Astrocyte of the spinal cord (primary cell): ENCODE results near the gene TENM4.
A peak's percentile ranks its signal among the peaks of the same experiment; 100 is the strongest.

Experiments
- DNase-seq: peaks from one replicate; pipeline ENCODE4 v3.0.0; 2011; ENCODE audit warnings: low read depth, low spot score
- H3K4me3 ChIP-seq: 2 replicates; pipeline ENCODE4 v1.5.1; 2011; ENCODE audit warnings: low read depth, mild to moderate bottlenecking, low read length, moderate library complexity
- in situ Hi-C: cut with HindIII; loops from 2 replicates; pipeline ENCODE4 v1.10.0; 2017; ENCODE audit warnings: low sequenced_read_pairs
- TF ChIP-seq, protein P1 (sequence below): IDR thresholded peaks from 2 replicates; pipeline ENCODE4 v1.5.1; 2012; ENCODE audit warnings: low read depth, mild to moderate bottlenecking, low read length, inconsistent platforms

TENM4 gene

GRCh38 chr11:79007771-79008402 lies 432.9 kb downstream of the TENM4 start:
- TF ChIP-seq, protein P1, sequence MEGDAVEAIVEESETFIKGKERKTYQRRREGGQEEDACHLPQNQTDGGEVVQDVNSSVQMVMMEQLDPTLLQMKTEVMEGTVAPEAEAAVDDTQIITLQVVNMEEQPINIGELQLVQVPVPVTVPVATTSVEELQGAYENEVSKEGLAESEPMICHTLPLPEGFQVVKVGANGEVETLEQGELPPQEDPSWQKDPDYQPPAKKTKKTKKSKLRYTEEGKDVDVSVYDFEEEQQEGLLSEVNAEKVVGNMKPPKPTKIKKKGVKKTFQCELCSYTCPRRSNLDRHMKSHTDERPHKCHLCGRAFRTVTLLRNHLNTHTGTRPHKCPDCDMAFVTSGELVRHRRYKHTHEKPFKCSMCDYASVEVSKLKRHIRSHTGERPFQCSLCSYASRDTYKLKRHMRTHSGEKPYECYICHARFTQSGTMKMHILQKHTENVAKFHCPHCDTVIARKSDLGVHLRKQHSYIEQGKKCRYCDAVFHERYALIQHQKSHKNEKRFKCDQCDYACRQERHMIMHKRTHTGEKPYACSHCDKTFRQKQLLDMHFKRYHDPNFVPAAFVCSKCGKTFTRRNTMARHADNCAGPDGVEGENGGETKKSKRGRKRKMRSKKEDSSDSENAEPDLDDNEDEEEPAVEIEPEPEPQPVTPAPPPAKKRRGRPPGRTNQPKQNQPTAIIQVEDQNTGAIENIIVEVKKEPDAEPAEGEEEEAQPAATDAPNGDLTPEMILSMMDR, result no peak
- DNase-seq, result peak; percentile 51
- H3K4me3 ChIP-seq, result no peak overlapping the region
- in situ Hi-C loops, result no loop called here

GRCh38 chr11:79006854-79007253 lies 434.0 kb downstream of the TENM4 start:
- in situ Hi-C loops, result no loop called here
- no peak overlapping the region for H3K4me3 ChIP-seq
- TF ChIP-seq, protein P1, result no peak
- DNase-seq, result no peak

DNA sequence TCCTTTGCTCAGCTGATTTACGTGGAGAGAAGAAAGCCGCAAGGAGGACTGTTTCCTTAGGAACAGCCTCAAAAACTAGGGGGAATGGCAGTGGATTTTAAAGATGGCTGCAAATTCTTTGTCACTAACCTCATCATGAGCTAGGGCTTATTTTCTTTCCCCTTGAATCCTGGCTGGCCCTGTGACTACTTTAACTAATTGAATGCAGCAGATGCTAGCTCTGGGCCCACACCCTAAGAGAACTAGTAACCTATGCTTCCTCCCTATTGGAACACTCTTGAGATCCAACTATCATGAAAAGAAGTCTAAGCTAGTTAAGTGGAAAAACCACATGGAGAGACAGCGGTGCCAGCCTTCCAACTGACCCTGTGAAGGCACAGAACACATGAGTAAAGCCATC lies 444.8 kb downstream of the TENM4 start:
- no peak for DNase-seq
- H3K4me3 ChIP-seq, result no peak overlapping the region
- in situ Hi-C loops, result no loop called here
- TF ChIP-seq, protein P1, result no peak

GRCh38 chr11:78995171-78995570 lies 445.7 kb downstream of the TENM4 start:
- no peak for DNase-seq
- H3K4me3 ChIP-seq, result no peak overlapping the region
- in situ Hi-C loops, result no loop called here
- TF ChIP-seq, protein P1, result no peak

DNA sequence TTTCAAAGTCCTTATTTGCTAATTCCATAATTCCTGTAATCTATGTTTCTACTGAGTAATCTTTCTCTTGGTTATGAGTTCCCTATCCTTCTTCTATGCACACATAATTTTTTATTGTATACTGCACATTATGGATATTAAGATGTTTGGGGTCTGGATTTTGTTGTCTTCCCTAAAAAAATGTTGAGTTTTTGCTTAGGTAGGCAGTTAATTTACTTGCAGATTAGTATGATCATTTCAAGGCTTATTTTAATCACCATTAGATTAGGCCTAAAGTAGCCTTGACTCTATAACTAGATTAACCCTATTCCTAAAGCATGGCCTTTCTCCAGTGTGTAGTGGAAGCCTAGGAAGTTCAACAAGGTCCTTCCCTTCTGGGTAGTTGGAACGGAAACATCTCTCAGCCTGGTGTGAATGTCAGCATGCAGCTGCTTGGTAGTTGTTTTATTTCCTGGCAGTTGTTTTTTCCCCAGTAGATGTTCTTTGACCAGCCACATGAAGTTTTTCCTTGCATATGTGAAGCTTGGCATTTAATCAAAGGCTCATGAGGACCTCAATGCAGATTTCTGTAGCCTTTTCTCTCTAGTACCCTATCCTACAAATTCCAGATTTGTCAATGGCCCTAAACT lies 446.9 kb downstream of the TENM4 start:
- no peak for DNase-seq
- in situ Hi-C loops, result no loop called here
- TF ChIP-seq, protein P1, result no peak
- no peak overlapping the region for H3K4me3 ChIP-seq

- no peak for DNase-seq
- TF ChIP-seq, protein P1, result no peak
- in situ Hi-C loops, result no loop called here
- H3K4me3 ChIP-seq, result no peak overlapping the region
These were observed 449.1 kb downstream of the TENM4 start for GRCh38 chr11:78991681-78992080.
